Measurements from ENCODE around the gene CEACAM18. TPM values are rescaled to one million over a fixed set of nuclear protein-coding genes. Genes with fewer than 3 reads are reported as not detected.
A peak's percentile ranks its signal among the peaks of the same experiment; 100 is the strongest.
"Not testable (repeated sequence)": the region's sequence is repeated elsewhere in the genome, so short reads cannot be mapped to it uniquely, and the experiment has no call there.

The CEACAM18 gene
- not detected for total RNA-seq

DNA sequence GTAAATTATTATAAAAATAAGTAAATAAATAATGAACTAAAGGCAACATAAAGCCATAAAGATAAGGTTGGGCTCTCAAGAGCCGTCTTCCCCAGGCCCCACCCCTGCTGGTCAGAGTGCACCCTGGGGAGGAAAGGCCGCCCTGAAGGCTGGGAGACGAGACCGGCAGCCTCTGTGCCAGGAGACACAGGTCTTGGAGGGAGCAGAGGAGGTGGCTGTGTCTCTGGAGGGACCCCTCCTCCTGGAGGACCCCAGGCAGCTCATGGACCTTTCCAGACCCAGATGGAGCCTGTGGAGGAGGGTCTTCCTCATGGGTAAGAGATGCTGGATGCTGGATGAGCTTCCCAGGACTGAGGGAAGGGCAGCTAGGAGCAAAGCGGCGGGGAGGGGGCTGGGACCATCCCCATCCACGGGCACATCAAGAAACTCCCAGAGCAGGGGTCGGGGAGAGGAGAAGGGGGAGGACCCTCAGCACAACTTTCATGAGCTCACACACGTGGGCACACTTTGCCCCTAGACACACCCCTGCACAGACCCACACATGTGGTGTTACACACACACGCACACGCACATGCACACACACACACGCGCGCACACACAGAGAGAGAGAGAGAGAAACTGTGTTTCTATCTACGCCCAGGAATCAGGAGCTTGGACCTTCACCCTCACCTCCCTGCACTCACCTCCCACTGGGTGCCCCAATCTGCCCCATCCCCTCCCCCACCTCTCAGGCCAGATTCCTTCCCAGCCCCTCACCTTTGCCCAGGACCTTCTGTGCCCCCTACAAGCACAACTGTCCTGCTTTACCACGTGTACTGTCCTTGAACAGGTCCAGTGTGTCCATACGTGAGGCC is at the start of gene CEACAM18:
Gene CEACAM18 (plus strand): TSS at position 159 of the 854 bp plus-strand sequence.
- peaks cover 0 to 8% of the 10 kb centered on the region in 2 donors for H3K9me3 Mint-ChIP-seq
- DNase-seq (ENCODE audit: low spot score in 2 of 2) (no peak), ATAC-seq (no peak)
- H3K36me3 Mint-ChIP-seq = no peaks in the 10 kb centered on the region
- peak within 1 kb of the TSS in 1 of 2 donors; percentile 45 for H3K27ac Mint-ChIP-seq

DNA sequence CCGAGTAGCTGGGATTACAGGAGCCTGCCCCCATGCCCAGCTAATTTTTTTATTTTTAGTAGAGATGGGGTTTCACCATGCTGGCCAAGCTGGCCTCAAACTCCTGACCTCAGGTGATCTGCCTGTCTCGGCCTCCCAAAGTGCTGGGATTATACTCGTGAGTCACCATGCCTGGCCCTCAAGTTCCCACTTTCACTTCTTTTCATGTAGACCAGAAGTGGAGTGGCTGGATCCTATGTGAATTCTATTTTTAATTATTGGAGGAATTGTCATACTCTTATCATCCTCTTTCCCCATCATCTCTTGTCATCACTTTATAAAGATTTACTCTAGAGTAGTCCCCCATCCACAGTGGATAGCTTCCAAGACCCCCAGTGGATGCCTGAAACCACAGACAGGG is 48.1 kb upstream of the CEACAM18 start:
- no peak overlapping the region for H3K27ac Mint-ChIP-seq
- no peak for ATAC-seq
- H3K36me3 Mint-ChIP-seq = no peaks in the 10 kb centered on the region

DNA sequence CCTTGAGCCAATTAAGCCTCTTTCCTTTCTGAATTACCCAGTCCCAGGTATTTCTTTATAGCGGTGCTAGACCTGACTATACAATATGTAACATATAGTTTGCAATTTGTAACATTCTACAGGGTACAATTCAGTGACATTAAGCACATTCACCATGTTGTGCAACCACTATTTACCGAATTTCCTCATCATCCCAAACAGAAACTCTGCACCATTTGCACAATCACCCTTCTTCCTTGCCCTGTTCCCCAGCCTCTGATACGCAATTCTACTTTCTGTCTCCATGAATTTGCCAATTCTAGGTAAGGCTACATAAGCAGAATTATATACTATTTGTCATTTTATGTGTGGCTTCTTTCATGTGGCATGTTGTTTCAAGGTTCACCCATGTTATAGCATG is 47.2 kb upstream of the CEACAM18 start:
- H3K27ac Mint-ChIP-seq = no peak overlapping the region
- H3K9me3 Mint-ChIP-seq = no peaks in the 10 kb centered on the region
- ATAC-seq (no peak), DNase-seq (ENCODE audit: low spot score in 2 of 2) (no peak)
- H3K36me3 Mint-ChIP-seq = no peaks in the 10 kb centered on the region

More for the DNA sequence above, 48.1 kb upstream of the CEACAM18 start:
- no peaks in the 10 kb centered on the region for H3K9me3 Mint-ChIP-seq
- no peak for DNase-seq (ENCODE audit: low spot score in 2 of 2)

DNA sequence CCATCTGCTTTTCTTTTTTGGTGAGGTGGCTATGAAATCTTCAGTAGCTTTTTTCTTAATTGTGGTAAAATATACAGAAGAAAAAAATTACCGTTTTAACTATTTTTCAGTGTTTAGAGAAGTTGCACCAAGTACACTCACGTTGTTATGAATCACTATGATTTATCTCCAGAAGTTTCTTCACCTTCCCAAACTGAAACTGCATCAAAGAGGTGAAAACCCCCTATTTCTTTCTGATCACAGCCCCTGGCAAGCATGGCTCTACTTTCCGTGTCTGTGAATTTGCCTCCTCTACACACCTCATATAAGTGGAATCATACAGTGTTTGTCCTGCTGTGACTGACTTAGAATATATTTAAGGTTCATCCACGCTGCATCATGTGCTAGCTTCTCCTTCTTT is 45.3 kb upstream of the CEACAM18 start:
- no peaks in the 10 kb centered on the region for H3K36me3 Mint-ChIP-seq
- no peak overlapping the region for H3K27ac Mint-ChIP-seq
- no peaks in the 10 kb centered on the region for H3K9me3 Mint-ChIP-seq
- ATAC-seq = peak; percentile 26 to 30
- DNase-seq (ENCODE audit: low spot score in 2 of 2) = no peak

DNA sequence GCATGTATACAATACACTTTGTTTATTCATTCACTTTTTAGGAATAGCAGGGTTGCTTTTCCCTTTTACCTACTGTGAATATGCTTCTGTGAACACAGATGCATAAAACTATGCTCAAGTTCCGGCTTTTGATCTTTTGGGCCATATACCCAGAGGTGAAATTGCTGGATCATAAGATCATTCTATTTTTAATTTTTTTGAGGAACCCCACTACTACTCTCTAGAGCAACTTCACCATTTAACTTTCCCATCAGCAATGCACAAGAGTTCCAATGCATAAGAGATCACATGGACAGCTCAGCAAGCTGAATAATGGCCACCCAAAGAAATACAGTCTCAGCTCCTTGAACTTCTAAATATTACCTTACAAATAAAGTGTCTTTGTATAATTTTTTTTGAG is 43.9 kb upstream of the CEACAM18 start:
- DNase-seq (ENCODE audit: low spot score in 2 of 2) (no peak), ATAC-seq (no peak)
- Mint-ChIP-seq H3K9me3 (no peaks in the 10 kb centered on the region), H3K27ac (no peak overlapping the region), H3K36me3 (no peaks in the 10 kb centered on the region)

DNA sequence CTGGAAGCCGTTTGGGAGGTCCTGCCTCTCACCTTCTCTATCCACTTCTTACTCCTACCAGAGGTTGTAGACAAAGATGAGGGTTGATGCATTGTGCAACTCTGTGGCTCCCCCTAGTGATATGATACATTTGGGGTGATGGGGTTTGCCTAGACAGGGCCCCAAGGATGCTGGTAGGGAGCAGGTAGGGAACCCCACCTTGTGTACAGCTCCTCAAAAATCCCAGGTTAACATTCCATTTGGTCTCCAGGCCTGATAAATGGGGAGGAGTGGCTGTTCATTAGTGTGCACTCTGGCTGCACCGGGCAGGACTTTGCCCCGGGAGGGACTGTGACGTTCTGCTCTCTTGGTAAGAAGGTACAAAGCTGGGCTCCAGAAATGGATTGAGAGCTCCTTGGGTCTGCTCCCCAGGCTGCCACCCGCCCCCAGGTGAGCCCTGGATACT is 39.3 kb upstream of the CEACAM18 start:
- Mint-ChIP-seq H3K9me3 (no peaks in the 10 kb centered on the region), H3K36me3 (no peaks in the 10 kb centered on the region), H3K27ac (no peak overlapping the region)
- ATAC-seq (no peak), DNase-seq (ENCODE audit: low spot score in 2 of 2) (peak in 1 of 2 donors; percentile 60)

DNA sequence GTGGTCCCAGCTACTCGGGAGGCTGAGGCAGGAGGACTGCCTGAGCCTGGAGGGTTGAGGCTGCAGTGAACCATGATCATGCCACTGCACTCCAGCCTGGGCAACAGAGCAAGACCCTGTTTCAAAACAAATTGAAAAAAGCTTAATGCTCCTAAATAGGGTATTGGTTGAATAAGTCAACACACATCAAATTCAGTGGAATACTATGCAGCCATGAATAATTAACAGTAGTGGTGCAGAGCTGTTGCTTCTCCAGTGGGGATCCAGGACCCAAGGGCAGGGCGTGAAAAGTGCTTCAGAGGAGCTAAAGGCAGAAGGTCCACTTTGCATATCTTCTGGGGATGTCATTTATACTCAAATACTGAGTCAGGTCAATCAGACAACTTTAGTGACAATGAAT is 38.3 kb upstream of the CEACAM18 start:
- H3K27ac Mint-ChIP-seq = peak overlapping the region in 1 of 2 donors; percentile 96
- H3K36me3 Mint-ChIP-seq = no peaks in the 10 kb centered on the region
- no peak for ATAC-seq

DNA sequence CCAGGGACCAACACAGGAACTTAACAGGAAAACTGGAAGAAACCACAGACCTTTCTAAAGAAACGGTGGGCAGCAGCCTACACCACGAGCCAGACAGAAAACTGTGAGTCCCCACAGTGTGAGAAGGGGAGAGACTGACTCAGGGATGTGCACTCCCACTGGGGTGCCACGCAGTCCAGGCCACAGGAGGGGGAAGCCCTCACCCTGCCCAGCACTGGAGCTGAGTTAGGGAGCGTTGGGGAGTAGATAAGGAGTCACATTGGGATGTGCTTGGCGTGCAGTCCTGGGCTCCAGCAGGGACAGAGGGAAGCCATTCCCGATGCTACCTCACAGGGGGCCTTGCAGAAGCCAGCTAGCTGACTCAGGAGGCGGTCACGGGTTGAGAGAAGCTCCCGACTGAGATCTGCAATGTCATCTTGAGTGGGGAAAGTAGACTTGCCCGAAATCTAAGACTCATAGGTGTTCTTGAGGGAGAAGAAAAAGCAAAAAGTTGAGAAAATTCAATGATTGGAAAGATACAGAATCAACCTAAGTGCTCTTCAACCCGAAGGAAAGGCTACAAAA is 37.4 kb upstream of the CEACAM18 start:
- ATAC-seq (peak; percentile 29 to 64), DNase-seq (ENCODE audit: low spot score in 2 of 2) (peak; percentile 32 to 83)
- H3K27ac Mint-ChIP-seq = peak overlapping the region; percentile 93 to 96
- H3K36me3 Mint-ChIP-seq = no peaks in the 10 kb centered on the region
- H3K9me3 Mint-ChIP-seq = peaks cover 0 to 4% of the 10 kb centered on the region in 2 donors

More for the DNA sequence above, 38.3 kb upstream of the CEACAM18 start:
- DNase-seq (ENCODE audit: low spot score in 2 of 2) = no peak
- H3K9me3 Mint-ChIP-seq = no peaks in the 10 kb centered on the region

DNA sequence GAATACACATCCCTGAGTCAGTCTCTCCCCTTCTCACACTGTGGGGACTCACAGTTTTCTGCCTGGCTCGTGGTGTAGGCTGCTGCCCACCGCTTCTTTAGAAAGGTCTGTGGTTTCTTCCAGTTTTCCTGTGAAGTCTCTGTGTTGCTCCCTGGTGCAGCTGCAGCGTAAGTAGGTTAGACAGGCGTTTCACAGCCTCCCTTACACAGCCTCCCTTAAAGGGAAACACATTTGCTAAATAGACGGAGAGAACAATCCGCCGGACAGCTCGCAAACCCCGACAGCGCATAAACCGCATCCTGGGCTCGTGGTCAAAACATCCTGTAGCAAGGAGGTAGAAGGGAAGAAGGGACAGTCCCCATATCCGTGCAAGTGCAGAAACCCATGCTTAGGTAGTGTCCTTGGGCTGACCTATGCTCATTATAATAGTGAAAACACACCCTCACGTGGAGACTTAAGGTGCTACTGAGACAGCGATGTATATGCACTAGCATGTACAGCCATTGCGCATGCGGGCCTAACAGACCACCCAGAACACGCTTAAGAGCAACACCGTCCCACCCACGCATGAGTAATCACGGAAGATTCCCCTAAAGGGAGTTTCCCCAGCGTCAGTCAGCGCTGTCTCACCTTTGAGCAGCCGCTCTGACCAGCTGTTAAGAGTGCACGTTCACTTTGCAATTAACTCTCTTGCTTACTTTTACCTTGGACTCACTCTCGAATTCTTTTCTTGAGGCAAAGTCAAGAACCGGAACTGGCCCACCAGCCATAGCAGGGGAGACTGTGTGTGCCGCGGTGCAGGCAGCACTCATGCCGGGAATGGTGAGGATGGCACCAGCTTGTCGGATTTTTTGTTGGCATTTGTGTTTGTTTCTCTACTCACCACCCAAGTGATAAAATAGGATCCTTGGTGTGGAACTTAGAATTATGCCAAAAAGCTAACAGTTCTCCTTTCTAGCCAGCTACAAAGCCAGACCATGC is 36.6 kb upstream of the CEACAM18 start:
- ATAC-seq = peak; percentile 85 to 93
- DNase-seq (ENCODE audit: low spot score in 2 of 2) = peak; percentile 81 to 95
- peaks cover 2 to 6% of the 10 kb centered on the region in 2 donors for H3K9me3 Mint-ChIP-seq
- H3K27ac Mint-ChIP-seq = peak overlapping the region; percentile 93 to 96
- H3K36me3 Mint-ChIP-seq = peaks cover 3% of the 10 kb centered on the region in 2 donors

DNA sequence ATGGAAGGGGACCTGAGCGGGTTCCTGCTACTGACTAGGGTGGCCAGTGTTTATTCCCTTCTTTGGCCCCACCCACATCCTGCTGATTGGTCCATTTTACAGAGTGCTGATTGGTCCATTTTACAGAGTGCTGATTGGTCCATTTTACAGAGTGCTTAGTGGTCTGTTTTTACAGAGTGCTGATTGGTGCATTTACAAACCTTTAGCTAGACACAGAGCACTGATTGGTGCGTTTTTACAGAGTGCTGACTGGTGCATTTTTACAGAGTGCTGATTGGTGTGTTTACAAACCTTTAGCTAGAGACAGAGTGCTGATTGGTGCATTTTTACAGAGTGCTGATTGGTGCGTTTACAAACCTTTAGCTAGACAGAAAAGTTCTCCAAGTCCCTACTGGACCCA is 30.8 kb upstream of the CEACAM18 start:
- not testable (repeated sequence) for DNase-seq (ENCODE audit: low spot score in 2 of 2); ATAC-seq
- peaks cover 32 to 40% of the 10 kb centered on the region in 2 donors for H3K36me3 Mint-ChIP-seq
- H3K27ac Mint-ChIP-seq = peak overlapping the region in 1 of 2 donors; percentile 90
- peaks cover 29 to 30% of the 10 kb centered on the region in 2 donors for H3K9me3 Mint-ChIP-seq

DNA sequence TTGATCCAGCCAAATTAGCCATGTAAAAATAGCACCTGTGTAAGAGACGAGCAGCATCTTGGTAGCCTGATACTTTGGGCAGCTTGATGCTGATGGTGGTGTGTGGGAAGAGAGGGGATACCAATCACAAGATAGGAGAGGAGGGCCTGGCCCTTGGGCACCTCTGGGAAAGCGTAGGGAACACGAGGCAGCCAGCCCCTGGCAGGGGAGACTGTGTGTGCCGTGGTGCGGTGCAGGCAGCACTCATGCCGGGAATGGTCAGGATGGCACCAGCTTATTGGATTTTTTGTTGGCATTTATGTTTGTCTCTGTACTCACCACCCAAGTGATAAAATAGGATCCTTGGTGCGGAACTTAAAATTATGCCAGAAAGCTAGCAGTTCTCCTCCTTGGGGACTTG is 30.3 kb upstream of the CEACAM18 start:
- H3K9me3 Mint-ChIP-seq = peaks cover 29 to 30% of the 10 kb centered on the region in 2 donors
- DNase-seq (ENCODE audit: low spot score in 2 of 2) = no peak
- ATAC-seq = peak; percentile 4 to 27
- H3K36me3 Mint-ChIP-seq = peaks cover 33 to 40% of the 10 kb centered on the region in 2 donors
- peak overlapping the region in 1 of 2 donors; percentile 90 for H3K27ac Mint-ChIP-seq

DNA sequence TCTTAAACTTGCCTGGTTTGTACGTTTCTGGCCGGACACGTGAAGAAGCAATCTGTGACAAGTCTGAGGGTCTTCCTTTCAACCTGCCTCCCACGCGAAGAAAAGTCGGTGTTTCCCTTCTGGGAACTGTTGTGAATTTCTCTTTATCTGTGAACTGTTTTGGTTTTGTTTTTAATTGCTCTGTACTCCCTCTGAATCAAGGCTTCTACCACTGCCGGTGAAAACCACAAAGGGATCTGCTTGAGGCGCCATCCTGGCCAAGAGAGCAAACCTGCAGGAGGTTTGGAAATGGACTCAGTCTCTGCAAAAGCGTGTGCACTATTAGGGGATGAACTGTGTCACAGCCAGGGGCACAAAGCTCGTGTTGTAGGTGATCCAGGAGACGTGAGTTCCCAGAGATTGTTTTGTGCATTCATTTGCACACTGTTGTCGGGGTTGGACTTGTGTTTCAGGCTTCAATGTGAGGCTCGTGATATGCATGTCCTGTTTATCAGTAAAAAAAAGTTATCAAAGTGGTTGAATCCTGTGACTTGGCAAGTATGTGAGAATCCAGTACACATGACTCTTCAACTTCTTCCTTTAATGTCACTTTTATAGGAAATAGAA is 29.8 kb upstream of the CEACAM18 start:
- Mint-ChIP-seq H3K9me3 (peaks cover 29 to 30% of the 10 kb centered on the region in 2 donors), H3K27ac (peak overlapping the region in 1 of 2 donors; percentile 90), H3K36me3 (peaks cover 33 to 40% of the 10 kb centered on the region in 2 donors)
- DNase-seq (ENCODE audit: low spot score in 2 of 2) = peak in 1 of 2 donors; percentile 26
- peak; percentile 89 to 95 for ATAC-seq

DNA sequence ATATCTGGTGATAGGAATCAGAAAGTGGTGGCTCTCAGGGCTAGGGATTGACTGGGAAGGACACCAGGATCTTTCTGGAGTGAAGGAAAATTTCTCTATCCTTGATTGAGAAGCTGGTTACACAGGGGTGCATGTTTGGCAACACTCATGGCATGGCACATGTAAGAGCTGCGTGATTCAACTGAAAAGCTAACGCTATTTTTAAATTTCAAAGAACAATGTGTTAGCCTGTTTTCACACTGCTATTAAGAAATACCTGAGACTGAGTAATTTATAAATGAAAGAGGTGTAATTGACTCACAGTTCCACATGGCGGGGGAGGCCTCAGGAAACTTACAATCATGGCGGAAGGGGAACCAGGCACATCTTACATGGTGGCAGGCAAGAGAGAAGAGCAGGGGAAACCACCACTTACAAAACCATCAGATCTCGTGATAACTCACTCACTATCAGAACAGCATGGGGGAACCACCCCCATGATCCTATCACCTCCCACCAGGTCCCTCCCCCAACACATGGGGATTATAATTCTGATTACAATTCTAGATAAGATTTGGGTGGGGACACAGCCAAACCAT is 27.5 kb upstream of the CEACAM18 start:
- H3K36me3 Mint-ChIP-seq = peaks cover 33 to 40% of the 10 kb centered on the region in 2 donors
- H3K9me3 Mint-ChIP-seq = peaks cover 26 to 30% of the 10 kb centered on the region in 2 donors
- DNase-seq (ENCODE audit: low spot score in 2 of 2) = no peak
- peak in 1 of 2 donors; percentile 66 for ATAC-seq
- peak overlapping the region in 1 of 2 donors; percentile 76 for H3K27ac Mint-ChIP-seq

DNA sequence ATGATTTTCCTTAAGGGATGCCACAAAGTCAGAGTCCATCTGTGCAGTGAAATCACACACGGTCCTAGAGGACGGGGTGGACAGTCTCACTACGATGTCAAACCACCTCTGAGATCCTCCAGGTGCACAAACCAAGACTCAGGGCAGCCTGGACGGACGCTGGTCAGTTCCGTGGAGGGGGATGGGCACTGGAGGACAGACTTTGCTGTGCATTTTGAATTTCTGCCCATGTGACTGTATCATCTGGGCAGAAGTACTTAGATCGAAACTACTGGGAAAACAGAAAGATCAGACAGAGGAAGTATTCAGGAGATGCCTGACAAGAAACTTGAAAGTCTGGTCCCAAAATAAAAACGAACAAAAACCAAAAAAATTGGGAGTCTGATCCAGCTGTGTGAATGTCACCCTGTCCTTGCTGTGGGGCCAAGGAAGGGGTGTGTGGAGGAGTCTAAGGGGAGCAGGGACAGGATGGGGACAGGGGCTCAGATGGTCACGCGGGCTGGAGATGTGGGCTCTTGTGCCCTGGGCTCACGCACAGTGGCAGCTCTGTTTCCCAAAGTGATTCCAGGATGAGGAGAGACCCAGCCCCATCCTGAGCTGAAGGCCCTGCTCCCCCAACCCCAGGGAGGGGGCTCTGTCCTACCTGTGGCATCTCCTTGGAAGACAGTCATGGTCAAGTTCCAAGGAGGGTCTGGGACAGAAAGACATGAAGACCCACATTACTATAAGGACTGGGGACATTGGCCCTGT is 21.6 kb upstream of the CEACAM18 start:
- H3K27ac Mint-ChIP-seq = no peak overlapping the region
- H3K36me3 Mint-ChIP-seq = peaks cover 0 to 7% of the 10 kb centered on the region in 2 donors
- ATAC-seq (no peak), DNase-seq (ENCODE audit: low spot score in 2 of 2) (no peak)
- peaks cover 0 to 5% of the 10 kb centered on the region in 2 donors for H3K9me3 Mint-ChIP-seq

DNA sequence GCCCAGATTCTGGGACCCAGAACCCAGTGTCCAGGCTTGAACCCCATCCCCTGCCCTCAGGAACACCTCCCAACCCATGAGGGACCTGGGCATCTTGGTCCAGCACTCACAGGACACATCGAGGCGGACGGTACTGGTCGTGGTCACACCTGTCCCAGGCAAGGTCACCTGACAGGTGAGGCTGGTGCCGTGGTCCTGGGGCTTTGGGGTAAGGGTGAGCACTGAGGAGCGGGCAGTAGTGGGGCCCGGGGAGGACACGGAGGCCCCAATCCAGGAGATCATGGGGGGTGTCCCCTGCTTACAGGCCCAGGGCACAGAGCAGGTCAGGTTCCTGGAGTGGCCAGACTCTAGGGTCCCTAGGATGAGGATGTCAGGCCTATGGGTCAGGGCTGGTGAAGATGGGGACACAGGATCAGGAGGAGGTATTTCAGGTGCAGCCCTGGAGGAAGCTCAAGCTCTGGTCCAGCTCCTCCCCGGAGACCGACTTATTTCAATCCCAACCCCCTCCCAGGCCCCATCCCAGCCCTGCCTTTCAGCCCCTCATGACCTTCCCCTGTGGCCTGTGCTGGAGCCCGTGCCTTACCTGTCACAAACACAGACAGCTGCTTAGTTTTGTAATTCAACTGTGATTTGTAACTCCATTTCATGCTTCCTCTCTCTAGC is 20.9 kb upstream of the CEACAM18 start:
- H3K9me3 Mint-ChIP-seq = no peaks in the 10 kb centered on the region
- ATAC-seq (no peak), DNase-seq (ENCODE audit: low spot score in 2 of 2) (no peak)
- H3K27ac Mint-ChIP-seq = no peak overlapping the region
- peaks cover 0 to 1% of the 10 kb centered on the region in 2 donors for H3K36me3 Mint-ChIP-seq

All from activated naive CD4-positive, alpha-beta T cell treated with anti-CD3 and anti-CD28 coated beads, Interleukin-2, amount 50 U/mL, for 72 hours (primary cell).